HCT116 (cell line): Measurements from ENCODE around the gene IGIP. TPM values are rescaled to one million over a fixed set of nuclear protein-coding genes. Genes with fewer than 3 reads are reported as not detected.
"Not testable (repeated sequence)": the region's sequence is repeated elsewhere in the genome, so short reads cannot be mapped to it uniquely, and the experiment has no call there.

Experiments
- ATAC-seq: fragments of 200-7000 bp; cut with Tn5 transposase; 2 replicates; pipeline ENCODE4 v1.9.1; 2020; ENCODE audit warnings: mild to moderate bottlenecking, moderate library complexity
- BruUV-seq: library from RNA; stranded (reverse); fragments of 400-500 nt; replicated peaks from 2 replicates; lab custom pipeline; 2021; lab: Mats Ljungman, UMichigan
- CTCF ChIA-PET: fragments of 300-600 bp; sonication (Branson Sonifier 250); formaldehyde crosslinking; loops from one replicate; lab custom pipeline; 2021; ENCODE audit warnings: antibody characterized with exemption; lab: Charles Lee
- POLR2A ChIA-PET: fragments of 300-600, 350-600 bp; sonication (Branson Sonifier 250); formaldehyde crosslinking; loops from one replicate; lab custom pipeline; 2021; ENCODE audit warnings: antibody characterized with exemption; lab: Charles Lee
- RAD21 ChIA-PET, 2 experiments: fragments of 300-600 bp; sonication (Branson Sonifier 250); formaldehyde crosslinking; loops; one replicate each; lab custom pipeline; 2023; ENCODE audit warnings: low total read pairs in 2 of 2; ENCODE audit not compliant: uncharacterized antibody in 2 of 2, unreplicated experiment in 2 of 2, low non-redundant PET in 1 of 2; lab: Charles Lee
- DNase-seq: peaks from one replicate; pipeline ENCODE4 v3.0.0-alpha.2; 2010; ENCODE audit warnings: low read depth, low spot score
- H2AFZ ChIP-seq: fragments of 200-600 bp; shearing (Covaris generic), sonication (generic); 2 replicates; pipeline ENCODE4 v1.6.1; 2017; ENCODE audit warnings: low read depth, mixed run types, mixed read lengths, antibody characterized with exemption, low read length; ENCODE audit not compliant: poor library complexity, severe bottlenecking
- H3K27ac ChIP-seq: 2 replicates; pipeline ENCODE4 v1.5.1; 2012; ENCODE audit warnings: low read depth, low read length
- H3K27me3 ChIP-seq: fragments of 200-600 bp; sonication (generic); 2 replicates; pipeline ENCODE4 v1.6.1; 2016; ENCODE audit warnings: mixed run types, low read length, mixed read lengths; ENCODE audit not compliant: insufficient read depth
- H3K36me3 ChIP-seq, 2 experiments: fragments of 200-500 bp in 1 of 2; fragments of 200-600 bp in 1 of 2; sonication (Bioruptor generic) in 1 of 2; sonication (generic) in 1 of 2; 2 replicates each; pipeline versions ENCODE4 v1.5.1 to v1.6.1; 2014 to 2016; ENCODE audit warnings: low read length in 2 of 2, inconsistent platforms in 1 of 2, mixed read lengths in 1 of 2, mixed run types in 1 of 2; ENCODE audit not compliant: insufficient read depth in 2 of 2, control insufficient read depth in 1 of 2
- H3K4me1 ChIP-seq, 2 experiments: fragments of 200-600 bp in 1 of 2; sonication (generic) in 1 of 2; 2 replicates each; pipeline versions ENCODE4 v1.5.1 to v1.6.1; 2012 to 2017; ENCODE audit warnings: low read length in 2 of 2, inconsistent platforms in 1 of 2, mild to moderate bottlenecking in 1 of 2, mixed read lengths in 1 of 2, mixed run types in 1 of 2, moderate library complexity in 1 of 2; ENCODE audit not compliant: insufficient read depth in 2 of 2, control insufficient read depth in 1 of 2
- H3K4me2 ChIP-seq: fragments of 200-600 bp; sonication (generic); 2 replicates; pipeline ENCODE4 v1.6.1; 2017; ENCODE audit warnings: mixed run types, low read length, mixed read lengths
- H3K4me3 ChIP-seq, 2 experiments: fragments of 200-600 bp in 1 of 2; sonication (generic) in 1 of 2; replicated peaks in 1 of 2; 2 replicates each; pipeline ENCODE4 v1.5.1; 2011 to 2016; ENCODE audit warnings: low read length in 2 of 2, control low read depth in 1 of 2, low read depth in 1 of 2, mild to moderate bottlenecking in 1 of 2, mixed read lengths in 1 of 2, mixed run types in 1 of 2
- H3K79me2 ChIP-seq: fragments of 200-600 bp; sonication (generic); 2 replicates; pipeline ENCODE4 v1.6.1; 2017; ENCODE audit warnings: mild to moderate bottlenecking, mixed run types, low read length, moderate library complexity, mixed read lengths; ENCODE audit not compliant: insufficient read depth
- H3K9ac ChIP-seq: fragments of 200-600 bp; sonication (generic); 2 replicates; pipeline ENCODE4 v1.6.1; 2016; ENCODE audit warnings: low read length, mixed read lengths
- H3K9me2 ChIP-seq: fragments of 200-600 bp; sonication (generic), shearing (Covaris generic); 2 replicates; pipeline ENCODE4 v1.6.1; 2017; ENCODE audit warnings: mixed run types, mild to moderate bottlenecking, moderate library complexity; ENCODE audit not compliant: insufficient read depth
- H3K9me3 ChIP-seq, 2 experiments: fragments of 200-500 bp in 1 of 2; fragments of 200-600 bp in 1 of 2; sonication (Bioruptor generic) in 1 of 2; sonication (generic) in 1 of 2; 2 replicates each; pipeline ENCODE4 v1.6.1; 2014 to 2017; ENCODE audit warnings: low read length in 2 of 2, mixed read lengths in 2 of 2, inconsistent platforms in 1 of 2, low read depth in 1 of 2, mild to moderate bottlenecking in 1 of 2, mixed run types in 1 of 2, moderate library complexity in 1 of 2; ENCODE audit not compliant: control insufficient read depth in 1 of 2, insufficient read depth in 1 of 2
- H4K20me1 ChIP-seq: fragments of 200-600 bp; sonication (generic), shearing (Covaris generic); 2 replicates; pipeline ENCODE4 v1.6.1; 2017; ENCODE audit warnings: mixed run types, mild to moderate bottlenecking, moderate library complexity; ENCODE audit not compliant: insufficient read depth
- CTCF ChIP-seq, 3 experiments: fragments of 200-600 bp in 1 of 3; sonication (generic) in 1 of 3; IDR thresholded peaks in 2 of 3; conservative IDR thresholded peaks in 1 of 3; 2 replicates each; pipeline ENCODE4 v1.5.1; 2012 to 2017; ENCODE audit warnings: low read depth in 2 of 3, low read length in 2 of 3, antibody characterized with exemption in 1 of 3, borderline replicate concordance in 1 of 3, control low read depth in 1 of 3, mild to moderate bottlenecking in 1 of 3, mixed read lengths in 1 of 3, mixed run types in 1 of 3, moderate library complexity in 1 of 3; ENCODE audit not compliant: insufficient read depth in 1 of 3
- JUND ChIP-seq: IDR thresholded peaks from 2 replicates; pipeline ENCODE4 v1.6.1; 2012
- POLR2A ChIP-seq: IDR thresholded peaks from 2 replicates; pipeline ENCODE4 v1.7.0; 2011; ENCODE audit warnings: borderline replicate concordance; ENCODE audit not compliant: insufficient read depth, insufficient read length; ENCODE audit errors: extremely low read depth
- RAD21 ChIP-seq: IDR thresholded peaks from 2 replicates; pipeline ENCODE4 v1.6.1; 2012; ENCODE audit warnings: low read depth, mild to moderate bottlenecking
- SIN3A ChIP-seq: IDR thresholded peaks from 2 replicates; pipeline ENCODE4 v1.6.1; 2012; ENCODE audit warnings: low read depth
- TCF7L2 ChIP-seq: IDR thresholded peaks from 2 replicates; pipeline ENCODE4 v1.7.0; 2011; ENCODE audit warnings: borderline replicate concordance, inconsistent platforms; ENCODE audit not compliant: insufficient read depth, insufficient read length; ENCODE audit errors: extremely low read depth
- YY1 ChIP-seq: IDR thresholded peaks from 2 replicates; pipeline ENCODE4 v1.6.1; 2011; ENCODE audit warnings: low read length, low read depth, moderate library complexity, mild to moderate bottlenecking; ENCODE audit not compliant: insufficient replicate concordance; ENCODE audit errors: extremely low read depth
- ZFX ChIP-seq: fragments of 450-650 bp; IDR thresholded peaks from 2 replicates; pipeline ENCODE4 v1.6.1; 2017
- intact Hi-C: fragments of 100-400 bp; cut with micrococcal nuclease; formaldehyde crosslinking; loops from 2 replicates; pipeline ENCODE4 v1.10.0; 2022
- total RNA-seq: library from RNA; stranded (reverse); gene quantifications from one replicate; pipeline ENCODE4 v1.2.1, GENCODE V29; 2021; ENCODE audit not compliant: unreplicated experiment

Gene IGIP
- total RNA-seq, 1 experiment from 2014 or later: 5.2 TPM

GRCh38 chr5:140154710-140155381, 29.1 kb downstream of the IGIP start:
- Histone ChIP-seq H3K4me1 (peaks cover 6 to 22% of the 10 kb centered on the region in 2 experiments; a peak in 3 of 4 replicates), H3K4me2 (peak overlapping the region; percentile 19; the same call in 1 of the 2 replicates)
- H3K79me2 ChIP-seq, H4K20me1 ChIP-seq, DNase-seq, RAD21 ChIA-PET, H3K9ac ChIP-seq, H3K27me3 ChIP-seq, ATAC-seq, POLR2A ChIA-PET, H3K9me3 ChIP-seq, H3K9me2 ChIP-seq, H3K4me3 ChIP-seq, H3K36me3 ChIP-seq, BruUV-seq, H2AFZ ChIP-seq, H3K27ac ChIP-seq: not testable (repeated sequence)
- intact Hi-C loops: loop anchor here (10.0 kb wide), 1 partner anchor 310 kb away; no protein-coding TSS in a partner anchor
- CTCF ChIA-PET: interaction anchor here (0.7 to 2.1 kb wide), 7 partner anchors 9 to 380 kb away, joined by 3 to 8 read pairs (median 5); no protein-coding TSS in a partner anchor

GRCh38 chr5:140157032-140157781, 31.5 kb downstream of the IGIP start:
- Histone ChIP-seq H3K36me3 (no peaks in the 10 kb centered on the region), H3K9me2 (no peaks in the 10 kb centered on the region), H3K9me3 (no peaks in the 10 kb centered on the region), H2AFZ (peak overlapping the region; percentile 100), H3K4me1 (peaks cover 6 to 18% of the 10 kb centered on the region in 2 experiments; a peak in 3 of 4 replicates), H3K9ac (peak overlapping the region; percentile 47), H3K27ac (no peak overlapping the region; the same call in 1 of the 2 replicates), H3K4me3 (peak overlapping the region; percentile 15 to 41), H3K4me2 (peak overlapping the region; percentile 74), H3K79me2 (no peaks in the 10 kb centered on the region), H3K27me3 (no peaks in the 10 kb centered on the region), H4K20me1 (no peaks in the 10 kb centered on the region)
- DNase-seq (peak; percentile 70), ATAC-seq (peak; percentile 96)
- POLR2A ChIA-PET: interaction anchor here (0.8 kb wide), 1 partner anchor 10 kb away, joined by 3 read pairs; no protein-coding TSS in a partner anchor
- RAD21 ChIA-PET: interaction anchor here in 1 of 2 experiments (0.8 to 1.2 kb wide), 2 partner anchors 188 to 370 kb away, joined by 3 read pairs; no protein-coding TSS in a partner anchor
- intact Hi-C loops: loop anchor here (1.0 to 10.0 kb wide), 4 partner anchors 84 to 370 kb away; no protein-coding TSS in a partner anchor
- CTCF ChIA-PET: interaction anchor here (0.7 to 4.0 kb wide), 9 partner anchors 12 to 370 kb away, joined by 3 to 23 read pairs (median 4); partner anchors contain the start of gene HBEGF
- TF ChIP-seq TCF7L2: peak; percentile 32
- TF ChIP-seq JUND: no peak
- no peak for TF ChIP-seq SIN3A
- TF ChIP-seq POLR2A: no peak
- peak; percentile 87 to 95 (median 90) for TF ChIP-seq CTCF (IDR thresholded peaks at IDR 0.05 in 2 of 3, conservative IDR thresholded peaks at IDR 0.05 in 1 of 3; ENCODE audit: borderline replicate concordance in 1 of 3, insufficient read depth in 1 of 3, low read depth in 2 of 3, low read length in 2 of 3)
- TF ChIP-seq RAD21: peak; percentile 98
- TF ChIP-seq ZFX: no peak
- TF ChIP-seq YY1: peak; percentile 35
- no TSS peak for BruUV-seq
